OCI-LY1 (cell line): ENCODE results near the gene MICAL2.

Experiments
- EZH2 ChIP-seq: fragments of 200-600 bp; sonication (generic), shearing (Covaris generic); IDR thresholded peaks from 2 replicates; pipeline ENCODE4 v1.8.0; 2017; ENCODE audit warnings: borderline replicate concordance, mixed run types, mild to moderate bottlenecking, antibody characterized with exemption, low read length, moderate library complexity, mixed read lengths
- TF ChIP-seq, protein P1 (sequence below): fragments of 200-600 bp; sonication (generic), shearing (Covaris generic); IDR thresholded peaks from 2 replicates; pipeline ENCODE4 v1.5.1; 2017; ENCODE audit warnings: mild to moderate bottlenecking, antibody characterized with exemption, low read length, moderate library complexity, mixed read lengths

DNA sequence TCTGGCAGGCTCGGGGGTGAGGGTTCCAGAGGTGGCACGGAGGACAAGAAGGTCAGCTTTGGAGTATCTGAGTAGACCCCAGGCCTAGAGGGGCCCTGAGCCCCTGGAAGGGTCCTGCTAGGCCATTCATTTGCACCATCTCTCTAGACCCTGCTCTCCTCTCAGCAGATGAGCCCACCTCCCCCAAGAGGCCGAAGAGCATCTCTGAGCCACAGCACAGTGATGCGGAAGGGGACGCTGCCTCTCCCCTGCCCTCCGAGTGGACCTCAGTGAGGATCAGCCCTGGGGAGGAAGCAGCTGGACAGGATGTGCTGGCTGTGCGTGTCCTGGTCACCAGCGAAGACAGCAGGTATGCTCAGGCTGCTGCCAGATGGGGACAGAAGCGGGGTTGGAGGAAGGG is 165.4 kb downstream of the MICAL2 start:
- no peak for TF ChIP-seq EZH2
- TF ChIP-seq, protein P1, sequence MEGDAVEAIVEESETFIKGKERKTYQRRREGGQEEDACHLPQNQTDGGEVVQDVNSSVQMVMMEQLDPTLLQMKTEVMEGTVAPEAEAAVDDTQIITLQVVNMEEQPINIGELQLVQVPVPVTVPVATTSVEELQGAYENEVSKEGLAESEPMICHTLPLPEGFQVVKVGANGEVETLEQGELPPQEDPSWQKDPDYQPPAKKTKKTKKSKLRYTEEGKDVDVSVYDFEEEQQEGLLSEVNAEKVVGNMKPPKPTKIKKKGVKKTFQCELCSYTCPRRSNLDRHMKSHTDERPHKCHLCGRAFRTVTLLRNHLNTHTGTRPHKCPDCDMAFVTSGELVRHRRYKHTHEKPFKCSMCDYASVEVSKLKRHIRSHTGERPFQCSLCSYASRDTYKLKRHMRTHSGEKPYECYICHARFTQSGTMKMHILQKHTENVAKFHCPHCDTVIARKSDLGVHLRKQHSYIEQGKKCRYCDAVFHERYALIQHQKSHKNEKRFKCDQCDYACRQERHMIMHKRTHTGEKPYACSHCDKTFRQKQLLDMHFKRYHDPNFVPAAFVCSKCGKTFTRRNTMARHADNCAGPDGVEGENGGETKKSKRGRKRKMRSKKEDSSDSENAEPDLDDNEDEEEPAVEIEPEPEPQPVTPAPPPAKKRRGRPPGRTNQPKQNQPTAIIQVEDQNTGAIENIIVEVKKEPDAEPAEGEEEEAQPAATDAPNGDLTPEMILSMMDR = no peak
